ENCODE results near the gene LRRC3.

Gene LRRC3

GRCh38 chr21:44503901-44504399 lies 48.6 kb downstream of the LRRC3 start:
- H3K4me2 ChIP-seq (ENCODE audit: low read length) = no peak overlapping the region
- no peak overlapping the region for H2AFZ ChIP-seq (ENCODE audit: low read depth, low read length)
- H3K36me3 ChIP-seq (replicated peaks; ENCODE audit: low read depth, low read length) = no peaks in the 10 kb centered on the region
- H3K4me1 ChIP-seq (ENCODE audit: low read length) = no peaks in the 10 kb centered on the region; the same call in 1 of the 2 replicates
- H3K79me2 ChIP-seq (ENCODE audit: low read length) = no peaks in the 10 kb centered on the region
- no peak overlapping the region for H3K27ac ChIP-seq (ENCODE audit: low read length)
- TF ChIP-seq EZH2phosphoT487 (IDR thresholded peaks at IDR 0.05; ENCODE audit: low read depth) (no peak), CTCF (IDR thresholded peaks at IDR 0.05; ENCODE audit: low read depth, low read length) (no peak)
- H4K20me1 ChIP-seq (ENCODE audit: insufficient read depth, low read length) = no peaks in the 10 kb centered on the region
- H3K27me3 ChIP-seq (ENCODE audit: low read depth, low read length) = no peaks in the 10 kb centered on the region
- no peak overlapping the region for H3K9ac ChIP-seq (ENCODE audit: low read length)
- no peak overlapping the region for H3K4me3 ChIP-seq (ENCODE audit: low read length)
- no peaks in the 10 kb centered on the region for H3K9me3 ChIP-seq (ENCODE audit: insufficient read depth, low read length)

GRCh38 chr21:44505673-44506278 lies 50.5 kb downstream of the LRRC3 start:
- no peaks in the 10 kb centered on the region for H3K27me3 ChIP-seq (ENCODE audit: low read depth, low read length)
- no peaks in the 10 kb centered on the region for H3K79me2 ChIP-seq (ENCODE audit: low read length)
- no peaks in the 10 kb centered on the region for H4K20me1 ChIP-seq (ENCODE audit: insufficient read depth, low read length)
- H3K4me2 ChIP-seq (ENCODE audit: low read length) = no peak overlapping the region
- no peak overlapping the region for H2AFZ ChIP-seq (ENCODE audit: low read depth, low read length)
- H3K4me1 ChIP-seq (ENCODE audit: low read length) = peaks cover 2% of the 10 kb centered on the region; the same call in 1 of the 2 replicates
- no peaks in the 10 kb centered on the region for H3K9me3 ChIP-seq (ENCODE audit: insufficient read depth, low read length)
- no peak overlapping the region for H3K4me3 ChIP-seq (ENCODE audit: low read length)
- no peak for TF ChIP-seq EZH2phosphoT487 (IDR thresholded peaks at IDR 0.05; ENCODE audit: low read depth)
- TF ChIP-seq CTCF (IDR thresholded peaks at IDR 0.05; ENCODE audit: low read depth, low read length) = no peak
- no peak overlapping the region for H3K9ac ChIP-seq (ENCODE audit: low read length)
- no peak overlapping the region for H3K27ac ChIP-seq (ENCODE audit: low read length)
- H3K36me3 ChIP-seq (replicated peaks; ENCODE audit: low read depth, low read length) = no peaks in the 10 kb centered on the region

GRCh38 chr21:44506279-44507255 lies 51.3 kb downstream of the LRRC3 start:
- Histone ChIP-seq H3K9me3 (ENCODE audit: insufficient read depth, low read length) (no peaks in the 10 kb centered on the region), H3K27ac (ENCODE audit: low read length) (no peak overlapping the region), H3K4me1 (ENCODE audit: low read length) (peaks cover 3% of the 10 kb centered on the region; the same call in 1 of the 2 replicates), H3K4me2 (ENCODE audit: low read length) (no peak overlapping the region), H3K36me3 (replicated peaks; ENCODE audit: low read depth, low read length) (no peaks in the 10 kb centered on the region), H4K20me1 (ENCODE audit: insufficient read depth, low read length) (no peaks in the 10 kb centered on the region), H3K4me3 (ENCODE audit: low read length) (no peak overlapping the region), H3K79me2 (ENCODE audit: low read length) (no peaks in the 10 kb centered on the region), H2AFZ (ENCODE audit: low read depth, low read length) (no peak overlapping the region), H3K27me3 (ENCODE audit: low read depth, low read length) (no peaks in the 10 kb centered on the region; the same call in 1 of the 2 replicates), H3K9ac (ENCODE audit: low read length) (no peak overlapping the region)
- TF ChIP-seq EZH2phosphoT487 (IDR thresholded peaks at IDR 0.05; ENCODE audit: low read depth) (no peak), CTCF (IDR thresholded peaks at IDR 0.05; ENCODE audit: low read depth, low read length) (no peak)
